ENCODE data around the gene HEMGN. TPM values are rescaled to one million over a fixed set of nuclear protein-coding genes. Genes with fewer than 3 reads are reported as not detected.

Gene HEMGN
- total RNA-seq, 3 donors from 2014 or later = not detected

- intact Hi-C loops (cut with DNase I; ENCODE audit: low total_unique reads) = no loop called here
- H3K4me1 ChIP-seq = no peaks in the 10 kb centered on the region
- no peaks in the 10 kb centered on the region for H3K36me3 ChIP-seq
- no peak overlapping the region for H3K4me3 ChIP-seq
- no peak overlapping the region for H3K27ac ChIP-seq
- H3K27me3 ChIP-seq = no peaks in the 10 kb centered on the region
- no peaks in the 10 kb centered on the region for H3K9me3 ChIP-seq
- TF ChIP-seq CTCF (IDR thresholded peaks at IDR 0.05) (no peak), POLR2AphosphoS5 (IDR thresholded peaks at IDR 0.05) (no peak), POLR2A (IDR thresholded peaks at IDR 0.05) (no peak)
- DNase-seq (ENCODE audit: low spot score in 2 of 2) = no peak
These were observed 5.4 kb upstream of the HEMGN start for GRCh38 chr9:97943308-97943855.

GRCh38 chr9:97941323-97941722 lies 3.4 kb upstream of the HEMGN start:
- Histone ChIP-seq H3K27ac (no peak overlapping the region), H3K27me3 (peaks cover 0 to 8% of the 10 kb centered on the region in 2 donors), H3K36me3 (no peaks in the 10 kb centered on the region), H3K9me3 (no peaks in the 10 kb centered on the region), H3K4me3 (no peak overlapping the region), H3K4me1 (no peaks in the 10 kb centered on the region)
- no peak for DNase-seq (ENCODE audit: low spot score in 2 of 2)
- intact Hi-C loops (cut with DNase I; ENCODE audit: low total_unique reads) = no loop called here
- TF ChIP-seq POLR2AphosphoS5 (IDR thresholded peaks at IDR 0.05) (no peak), CTCF (IDR thresholded peaks at IDR 0.05) (no peak), POLR2A (IDR thresholded peaks at IDR 0.05) (no peak)

GRCh38 chr9:97940741-97941140 lies 2.8 kb upstream of the HEMGN start:
- peaks cover 0 to 10% of the 10 kb centered on the region in 2 donors for H3K27me3 ChIP-seq
- no peaks in the 10 kb centered on the region for H3K9me3 ChIP-seq
- DNase-seq (ENCODE audit: low spot score in 2 of 2) = no peak
- no peak overlapping the region for H3K4me3 ChIP-seq
- TF ChIP-seq POLR2A (IDR thresholded peaks at IDR 0.05) (no peak), CTCF (IDR thresholded peaks at IDR 0.05) (no peak)
- intact Hi-C loops (cut with DNase I; ENCODE audit: low total_unique reads) = no loop called here
- no peaks in the 10 kb centered on the region for H3K4me1 ChIP-seq
- no peaks in the 10 kb centered on the region for H3K36me3 ChIP-seq
- H3K27ac ChIP-seq = no peak overlapping the region

GRCh38 chr9:97940233-97940632 lies 2.3 kb upstream of the HEMGN start:
- Histone ChIP-seq H3K36me3 (no peaks in the 10 kb centered on the region), H3K27me3 (peaks cover 0 to 16% of the 10 kb centered on the region in 2 donors), H3K27ac (no peak overlapping the region), H3K4me3 (no peak overlapping the region), H3K9me3 (no peaks in the 10 kb centered on the region), H3K4me1 (no peaks in the 10 kb centered on the region)
- intact Hi-C loops (cut with DNase I; ENCODE audit: low total_unique reads) = no loop called here
- TF ChIP-seq POLR2AphosphoS5 (IDR thresholded peaks at IDR 0.05) (no peak), CTCF (IDR thresholded peaks at IDR 0.05) (no peak), POLR2A (IDR thresholded peaks at IDR 0.05) (no peak)
- DNase-seq (ENCODE audit: low spot score in 2 of 2) = no peak

GRCh38 chr9:97936998-97937397 lies 974 bp downstream of the HEMGN start:
- DNase-seq (ENCODE audit: low spot score in 2 of 2) = no peak
- peaks cover 0 to 27% of the 10 kb centered on the region in 2 donors for H3K27me3 ChIP-seq
- H3K36me3 ChIP-seq = no peaks in the 10 kb centered on the region
- intact Hi-C loops (cut with DNase I; ENCODE audit: low total_unique reads) = no loop called here
- no peaks in the 10 kb centered on the region for H3K4me1 ChIP-seq
- no peak overlapping the region for H3K4me3 ChIP-seq
- no peaks in the 10 kb centered on the region for H3K9me3 ChIP-seq
- TF ChIP-seq POLR2AphosphoS5 (IDR thresholded peaks at IDR 0.05) = no peak
- no peak for TF ChIP-seq CTCF (IDR thresholded peaks at IDR 0.05)
- TF ChIP-seq POLR2A (IDR thresholded peaks at IDR 0.05) = no peak
- H3K27ac ChIP-seq = no peak overlapping the region

All from breast epithelium (tissue), 4 donors.